Endothelial cell (in vitro differentiated cells): ENCODE data around the gene RASL10B. TPM values are rescaled to one million over a fixed set of nuclear protein-coding genes. Genes with fewer than 3 reads are reported as not detected.

Experiments used
- DNase-seq: peaks from one replicate; pipeline ENCODE4 v3.0.0; 2021; ENCODE audit warnings: low spot score
- H3K27ac Mint-ChIP-seq: one replicate; pipeline ENCODE4 v1.8.0; 2021; ENCODE audit warnings: mixed read lengths, inconsistent platforms; ENCODE audit not compliant: unreplicated experiment
- H3K27me3 Mint-ChIP-seq: one replicate; pipeline ENCODE4 v1.8.0; 2021; ENCODE audit warnings: mild to moderate bottlenecking, moderate library complexity, mixed read lengths, inconsistent platforms; ENCODE audit not compliant: unreplicated experiment
- H3K36me3 Mint-ChIP-seq: one replicate; pipeline ENCODE4 v1.8.0; 2021; ENCODE audit warnings: mild to moderate bottlenecking, low read depth, mixed read lengths, inconsistent platforms; ENCODE audit not compliant: unreplicated experiment
- H3K4me1 Mint-ChIP-seq: one replicate; pipeline ENCODE4 v1.8.0; 2021; ENCODE audit warnings: mild to moderate bottlenecking, mixed read lengths, inconsistent platforms; ENCODE audit not compliant: unreplicated experiment
- H3K4me3 Mint-ChIP-seq: one replicate; pipeline ENCODE4 v1.8.0; 2021; ENCODE audit warnings: mild to moderate bottlenecking, mixed read lengths, inconsistent platforms; ENCODE audit not compliant: unreplicated experiment
- H3K9me3 Mint-ChIP-seq: one replicate; pipeline ENCODE4 v1.8.0; 2021; ENCODE audit warnings: mixed read lengths, inconsistent platforms; ENCODE audit not compliant: unreplicated experiment
- total RNA-seq: library from RNA; stranded (reverse); fragmentation: NEBNext Ultra II Directional; extraction: Animal tissue kit (Norgen Biotek cat#: 25700); gene quantifications from one replicate; pipeline ENCODE4 v1.2.1, GENCODE V29; 2021; ENCODE audit not compliant: unreplicated experiment
- TF ChIP-seq, protein P1 (sequence below): fragments of 200-600 bp; sonication (generic); IDR thresholded peaks from one replicate; pipeline ENCODE4 v1.5.0; 2021; ENCODE audit warnings: antibody characterized with exemption; ENCODE audit not compliant: unreplicated experiment

Gene RASL10B
- total RNA-seq, 1 donor from 2014 or later: 1.7 TPM

DNA sequence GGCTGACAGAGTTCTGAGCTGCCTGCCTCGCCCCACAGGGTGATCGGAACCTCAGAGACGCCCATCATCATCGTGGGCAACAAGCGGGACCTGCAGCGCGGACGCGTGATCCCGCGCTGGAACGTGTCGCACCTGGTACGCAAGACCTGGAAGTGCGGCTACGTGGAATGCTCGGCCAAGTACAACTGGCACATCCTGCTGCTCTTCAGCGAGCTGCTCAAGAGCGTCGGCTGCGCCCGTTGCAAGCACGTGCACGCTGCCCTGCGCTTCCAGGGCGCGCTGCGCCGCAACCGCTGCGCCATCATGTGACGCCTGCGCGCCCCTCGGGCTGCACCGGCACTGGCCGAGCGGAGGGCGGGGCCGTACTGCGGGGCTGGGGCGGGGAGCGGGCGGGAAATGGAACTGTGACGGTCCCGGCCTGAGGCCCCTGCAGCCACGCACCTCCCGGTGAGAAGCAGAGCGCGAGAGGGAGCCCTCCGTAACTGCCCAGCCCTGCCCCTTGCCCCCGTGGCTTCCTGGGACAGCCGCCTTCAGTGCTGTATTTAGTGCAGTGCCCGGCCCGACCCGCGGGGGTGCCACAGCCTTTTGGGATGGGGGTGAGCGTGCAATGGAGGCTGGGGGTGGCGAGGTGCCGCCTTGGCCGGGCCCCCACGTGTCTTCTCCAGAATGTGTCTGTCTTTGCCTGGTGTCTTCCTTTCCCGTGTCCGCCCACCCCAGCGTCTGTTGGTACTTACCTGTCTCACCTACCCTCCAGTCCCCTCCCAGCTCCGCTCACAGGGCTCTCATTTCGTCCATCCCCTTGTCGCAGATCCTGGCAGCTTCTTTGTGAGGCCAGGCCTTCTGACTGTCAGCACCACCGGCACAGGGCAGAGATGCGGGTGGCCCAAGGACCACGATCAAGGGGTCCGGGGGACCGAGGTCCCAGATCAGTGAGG, 9.8 kb downstream of the RASL10B start:
- Mint-ChIP-seq H3K27me3 (peaks cover 14% of the 10 kb centered on the region), H3K27ac (no peak overlapping the region), H3K4me3 (no peak overlapping the region), H3K36me3 (no peaks in the 10 kb centered on the region), H3K9me3 (no peaks in the 10 kb centered on the region), H3K4me1 (peaks cover 4% of the 10 kb centered on the region)
- TF ChIP-seq, protein P1, sequence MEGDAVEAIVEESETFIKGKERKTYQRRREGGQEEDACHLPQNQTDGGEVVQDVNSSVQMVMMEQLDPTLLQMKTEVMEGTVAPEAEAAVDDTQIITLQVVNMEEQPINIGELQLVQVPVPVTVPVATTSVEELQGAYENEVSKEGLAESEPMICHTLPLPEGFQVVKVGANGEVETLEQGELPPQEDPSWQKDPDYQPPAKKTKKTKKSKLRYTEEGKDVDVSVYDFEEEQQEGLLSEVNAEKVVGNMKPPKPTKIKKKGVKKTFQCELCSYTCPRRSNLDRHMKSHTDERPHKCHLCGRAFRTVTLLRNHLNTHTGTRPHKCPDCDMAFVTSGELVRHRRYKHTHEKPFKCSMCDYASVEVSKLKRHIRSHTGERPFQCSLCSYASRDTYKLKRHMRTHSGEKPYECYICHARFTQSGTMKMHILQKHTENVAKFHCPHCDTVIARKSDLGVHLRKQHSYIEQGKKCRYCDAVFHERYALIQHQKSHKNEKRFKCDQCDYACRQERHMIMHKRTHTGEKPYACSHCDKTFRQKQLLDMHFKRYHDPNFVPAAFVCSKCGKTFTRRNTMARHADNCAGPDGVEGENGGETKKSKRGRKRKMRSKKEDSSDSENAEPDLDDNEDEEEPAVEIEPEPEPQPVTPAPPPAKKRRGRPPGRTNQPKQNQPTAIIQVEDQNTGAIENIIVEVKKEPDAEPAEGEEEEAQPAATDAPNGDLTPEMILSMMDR: peak; percentile 25
- no peak for DNase-seq

- H3K4me3 Mint-ChIP-seq: no peak overlapping the region
- H3K27me3 Mint-ChIP-seq: peaks cover 15% of the 10 kb centered on the region
- H3K4me1 Mint-ChIP-seq: peaks cover 4% of the 10 kb centered on the region
- no peak overlapping the region for H3K27ac Mint-ChIP-seq
- H3K36me3 Mint-ChIP-seq: no peaks in the 10 kb centered on the region
- TF ChIP-seq, protein P1: no peak
- DNase-seq: no peak
- no peaks in the 10 kb centered on the region for H3K9me3 Mint-ChIP-seq
Measured at GRCh38 chr17:35742496-35742895, 11.1 kb downstream of the RASL10B start.

- Mint-ChIP-seq H3K36me3 (no peaks in the 10 kb centered on the region), H3K4me1 (peaks cover 4% of the 10 kb centered on the region), H3K4me3 (no peak overlapping the region), H3K27me3 (peaks cover 15% of the 10 kb centered on the region), H3K9me3 (no peaks in the 10 kb centered on the region), H3K27ac (no peak overlapping the region)
- no peak for DNase-seq
- TF ChIP-seq, protein P1: no peak
Measured at GRCh38 chr17:35742896-35743477, 11.5 kb downstream of the RASL10B start.

DNA sequence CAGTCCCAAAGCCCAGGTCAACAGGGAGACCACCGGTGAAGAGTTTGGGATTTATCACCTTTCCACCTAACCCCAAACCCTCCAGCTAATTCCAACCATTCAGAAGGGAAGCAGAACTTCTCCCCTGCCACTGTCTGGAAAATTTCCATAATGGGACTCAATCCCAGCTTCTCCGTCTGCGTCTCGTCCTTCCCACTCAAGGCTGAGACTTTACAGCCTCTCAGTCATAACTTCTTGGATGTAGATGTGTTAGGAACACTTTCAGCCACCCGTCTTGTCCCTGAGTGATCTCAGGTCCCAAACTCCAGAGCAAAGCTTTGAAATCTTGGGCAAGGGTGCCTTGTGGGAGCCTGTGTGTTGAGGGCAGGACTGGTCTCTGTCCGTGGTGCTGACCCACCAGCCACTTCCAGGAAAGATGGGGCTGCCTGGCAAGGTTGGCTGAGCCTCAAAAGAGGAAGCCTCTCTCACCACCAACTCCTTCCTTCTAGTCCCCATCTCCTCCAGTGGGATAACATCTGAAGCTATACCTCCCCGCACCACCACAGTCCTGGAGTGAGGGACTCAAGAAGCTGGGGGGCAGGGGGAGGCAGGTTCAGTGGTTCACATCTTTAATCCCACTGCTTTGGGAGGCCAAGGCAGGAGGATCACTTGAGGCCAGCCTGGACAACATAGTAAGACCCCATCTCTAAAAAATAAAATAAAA, 12.3 kb downstream of the RASL10B start:
- peak; percentile 67 for DNase-seq
- Mint-ChIP-seq H3K36me3 (no peaks in the 10 kb centered on the region), H3K27ac (no peak overlapping the region), H3K4me3 (no peak overlapping the region), H3K9me3 (no peaks in the 10 kb centered on the region), H3K4me1 (peaks cover 4% of the 10 kb centered on the region), H3K27me3 (peaks cover 18% of the 10 kb centered on the region)
- TF ChIP-seq, protein P1: no peak
